Esophagus squamous epithelium (tissue), 5 donors: ENCODE results near the gene TEKTIP1. TPM values are rescaled to one million over a fixed set of nuclear protein-coding genes. Genes with fewer than 3 reads are reported as not detected.

Experiments used
- DNase-seq: peaks from one replicate; lab custom pipeline; 2025; lab: John Stamatoyannopoulos, UW
- H3K27ac ChIP-seq, 4 donors: fragments of 200-600 bp; sonication (generic); one replicate each; pipeline ENCODE4 v1.5.1; 2016 to 2019; ENCODE audit warnings: mild to moderate bottlenecking in 1 of 4
- H3K27me3 ChIP-seq, 4 donors: fragments of 200-600 bp; sonication (generic); 1 replicate in 3 of 4; 2 replicates in 1 of 4; pipeline versions ENCODE4 v1.5.1 to v1.6.0; 2017 to 2021; ENCODE audit warnings: antibody characterized with exemption in 1 of 4
- H3K36me3 ChIP-seq, 3 donors: fragments of 200-600 bp; sonication (generic); one replicate each; pipeline ENCODE4 v1.5.1; 2016 to 2019
- H3K4me1 ChIP-seq, 3 donors: fragments of 200-600 bp; sonication (generic); one replicate each; pipeline ENCODE4 v1.5.1; 2017 to 2019
- H3K4me3 ChIP-seq, 4 donors: fragments of 200-600 bp; sonication (generic); 1 replicate in 3 of 4; 2 replicates in 1 of 4; pipeline ENCODE4 v1.5.1; 2016 to 2019; ENCODE audit warnings: mild to moderate bottlenecking in 2 of 4, moderate library complexity in 1 of 4
- H3K9me3 ChIP-seq, 3 donors: fragments of 200-600 bp; sonication (generic); one replicate each; pipeline ENCODE4 v1.5.1; 2016 to 2019
- POLR2A ChIP-seq, 4 donors: fragments of 450-650 bp; IDR thresholded peaks; one replicate each; pipeline ENCODE4 v1.6.1; 2017; ENCODE audit warnings: antibody characterized with exemption in 4 of 4, mild to moderate bottlenecking in 4 of 4, moderate library complexity in 3 of 4
- WGBS, 2 donors: methylation state at CpG; one replicate each; pipeline ENCODE4 v1.1.5; 2018; 5-methylcytosine and 5-hydroxymethylcytosine counted together
- intact Hi-C: fragments of 100-400 bp; cut with DNase I; formaldehyde crosslinking; loops from one replicate; pipeline ENCODE4 v1.15.0; 2022
- total RNA-seq, 4 donors: library from RNA; depleted of rRNA; stranded (reverse); fragments of >200 nt; gene quantifications; one replicate each; pipeline ENCODE4 v1.1.0, GENCODE V29; 2016
- TF ChIP-seq, protein P1 (sequence below), 6 experiments: fragments of 450-650 bp in 4 of 6; fragments of 200-600 bp in 2 of 6; sonication (generic) in 2 of 6; IDR thresholded peaks; one replicate each; pipeline ENCODE4 v1.5.1; 2016 to 2019; ENCODE audit warnings: antibody characterized with exemption in 6 of 6, mild to moderate bottlenecking in 4 of 6, moderate library complexity in 4 of 6
- donor health status: DM: yes; HTN: yes; CAD: no.

The TEKTIP1 gene
- total RNA-seq, 4 donors from 2014 or later = 0.95 TPM; not detected in 3

DNA sequence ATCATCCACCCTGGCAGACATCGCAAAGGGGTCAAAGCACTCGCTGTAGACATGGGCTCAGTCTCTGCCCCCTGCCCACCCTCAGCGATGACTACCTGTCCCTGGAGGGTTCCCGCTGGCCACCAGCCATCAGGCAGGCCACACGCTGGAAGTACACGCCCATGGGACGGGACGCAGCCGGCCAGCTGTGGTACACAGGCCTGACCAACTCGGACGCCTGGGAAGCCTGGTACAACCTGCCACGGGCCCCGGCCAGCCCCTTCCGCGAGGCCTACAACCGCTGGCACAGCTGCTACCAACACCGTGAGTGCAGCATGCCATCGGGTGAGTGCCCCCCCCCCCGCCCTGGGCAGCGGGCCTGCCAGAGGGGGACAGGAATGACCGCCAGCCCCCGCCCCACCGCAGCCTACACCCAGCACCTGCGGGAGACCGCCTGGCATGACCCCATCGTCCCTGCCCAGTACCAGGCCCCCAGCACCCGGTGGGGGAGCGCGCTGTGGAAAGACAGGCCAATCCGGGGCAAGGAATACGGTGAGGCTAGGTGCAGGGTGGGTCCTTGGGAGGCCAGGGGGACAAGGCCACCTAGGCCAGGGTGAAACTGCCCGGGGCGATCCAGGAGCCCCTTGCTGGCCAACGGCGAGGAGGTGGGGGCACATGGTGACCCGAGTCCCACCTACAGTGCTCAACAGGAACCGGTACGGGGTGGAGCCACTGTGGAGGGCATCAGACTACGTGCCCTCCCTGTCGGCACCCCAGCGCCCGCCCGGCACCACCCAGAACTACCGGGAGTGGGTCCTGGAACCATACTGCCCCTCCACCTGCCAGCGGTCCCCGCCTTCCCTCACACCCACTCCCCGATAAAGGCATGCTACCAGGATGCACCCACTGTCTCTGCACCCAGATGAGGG, 4.4 kb downstream of the TEKTIP1 start:
- Histone ChIP-seq H3K27me3 (no peaks in the 10 kb centered on the region), H3K36me3 (peaks cover 0 to 62% (median 3%) of the 10 kb centered on the region in 3 donors), H3K9me3 (no peaks in the 10 kb centered on the region), H3K4me1 (peaks cover 0 to 27% (median 0%) of the 10 kb centered on the region in 3 donors), H3K27ac (no peak overlapping the region), H3K4me3 (no peak overlapping the region)
- TF ChIP-seq, protein P1, sequence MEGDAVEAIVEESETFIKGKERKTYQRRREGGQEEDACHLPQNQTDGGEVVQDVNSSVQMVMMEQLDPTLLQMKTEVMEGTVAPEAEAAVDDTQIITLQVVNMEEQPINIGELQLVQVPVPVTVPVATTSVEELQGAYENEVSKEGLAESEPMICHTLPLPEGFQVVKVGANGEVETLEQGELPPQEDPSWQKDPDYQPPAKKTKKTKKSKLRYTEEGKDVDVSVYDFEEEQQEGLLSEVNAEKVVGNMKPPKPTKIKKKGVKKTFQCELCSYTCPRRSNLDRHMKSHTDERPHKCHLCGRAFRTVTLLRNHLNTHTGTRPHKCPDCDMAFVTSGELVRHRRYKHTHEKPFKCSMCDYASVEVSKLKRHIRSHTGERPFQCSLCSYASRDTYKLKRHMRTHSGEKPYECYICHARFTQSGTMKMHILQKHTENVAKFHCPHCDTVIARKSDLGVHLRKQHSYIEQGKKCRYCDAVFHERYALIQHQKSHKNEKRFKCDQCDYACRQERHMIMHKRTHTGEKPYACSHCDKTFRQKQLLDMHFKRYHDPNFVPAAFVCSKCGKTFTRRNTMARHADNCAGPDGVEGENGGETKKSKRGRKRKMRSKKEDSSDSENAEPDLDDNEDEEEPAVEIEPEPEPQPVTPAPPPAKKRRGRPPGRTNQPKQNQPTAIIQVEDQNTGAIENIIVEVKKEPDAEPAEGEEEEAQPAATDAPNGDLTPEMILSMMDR (IDR thresholded peaks at IDR 0.05) = no peak
- TF ChIP-seq POLR2A (IDR thresholded peaks at IDR 0.05) = no peak
- DNase-seq = no peak
- 79 to 90% methylated on average over 6 to 11 of the region's 47 CpGs for WGBS, 2 donors
- intact Hi-C loops = loop anchor here (10.0 kb wide), 1 partner anchor 161 kb away; the partner anchor contains the start of genes PIP5K1C and TJP3

DNA sequence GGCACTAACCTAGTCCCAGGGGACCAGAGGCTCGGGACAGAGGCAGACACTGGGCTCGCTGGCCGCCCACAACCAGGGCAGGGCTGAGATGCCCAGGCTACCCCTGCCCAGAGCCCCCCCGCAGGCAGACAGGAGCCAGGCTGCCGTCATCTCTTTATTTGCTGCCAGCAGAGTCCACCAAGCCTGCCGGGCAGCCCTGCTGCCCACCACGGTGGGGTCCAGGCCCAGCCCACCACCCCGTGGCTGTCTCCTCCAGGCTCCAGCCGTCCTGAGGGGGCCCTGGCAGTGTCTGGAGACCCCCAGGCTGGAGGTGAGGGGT, 5.0 kb downstream of the TEKTIP1 start:
- TF ChIP-seq, protein P1 (IDR thresholded peaks at IDR 0.05) = no peak
- no peaks in the 10 kb centered on the region for H3K27me3 ChIP-seq
- H3K4me1 ChIP-seq = peaks cover 0 to 23% (median 0%) of the 10 kb centered on the region in 3 donors
- no peak overlapping the region for H3K4me3 ChIP-seq
- H3K9me3 ChIP-seq = no peaks in the 10 kb centered on the region
- WGBS, 2 donors = 95% methylated on average over 3 of the region's 9 CpGs; no CpG with 5 or more reads in 1 of the 2 donors
- peaks cover 0 to 61% (median 3%) of the 10 kb centered on the region in 3 donors for H3K36me3 ChIP-seq
- H3K27ac ChIP-seq = no peak overlapping the region
- no peak for DNase-seq
- intact Hi-C loops = loop anchor here (10.0 kb wide), 1 partner anchor 161 kb away; the partner anchor contains the start of genes PIP5K1C and TJP3

DNA sequence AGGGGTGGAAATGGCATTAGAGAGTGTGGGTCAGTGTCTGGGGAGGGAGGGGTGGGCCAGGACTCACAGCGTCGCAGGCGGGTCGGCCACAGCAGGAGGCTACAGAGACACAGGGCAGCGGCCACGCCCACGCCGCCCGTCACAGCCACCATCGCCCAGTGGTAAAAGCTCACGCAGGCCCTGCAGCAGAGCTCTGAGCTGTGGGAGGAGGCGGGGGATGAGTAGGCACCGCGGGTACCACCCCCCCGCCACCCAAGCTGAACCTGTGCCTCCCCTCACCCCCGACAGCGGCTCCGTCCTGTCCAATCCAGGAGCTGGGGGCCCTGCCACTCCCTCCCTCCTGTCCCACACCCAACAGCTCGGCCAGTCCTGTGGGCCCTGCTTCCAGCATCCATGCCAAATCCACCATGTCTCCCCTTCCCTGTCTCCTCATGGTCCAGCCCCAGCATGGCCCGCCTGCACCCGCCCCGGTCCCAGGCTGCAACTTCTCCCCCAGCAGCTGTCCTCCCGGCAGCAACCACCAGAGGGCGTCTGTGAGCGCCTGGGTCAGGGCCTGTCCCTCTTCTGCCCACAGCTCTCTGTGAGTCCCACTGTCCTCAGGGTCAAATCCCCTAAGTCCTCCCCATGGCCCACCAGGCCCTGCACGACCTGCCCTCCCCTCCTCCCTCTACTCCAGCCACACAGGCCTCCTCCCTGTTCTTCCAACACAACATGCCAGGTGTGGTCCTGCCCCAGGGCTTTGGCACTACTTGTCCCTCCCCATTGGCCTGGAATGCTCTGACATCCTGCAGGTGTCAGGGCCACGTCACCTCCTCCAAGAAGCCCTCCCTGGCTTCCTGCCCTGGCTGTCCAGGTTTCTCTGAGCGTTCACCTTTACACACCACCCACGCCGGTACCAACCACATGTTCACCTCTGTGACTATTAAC, 6.0 kb downstream of the TEKTIP1 start:
- 51 to 55% methylated on average over 16 to 22 of the region's 30 CpGs for WGBS, 2 donors

DNA sequence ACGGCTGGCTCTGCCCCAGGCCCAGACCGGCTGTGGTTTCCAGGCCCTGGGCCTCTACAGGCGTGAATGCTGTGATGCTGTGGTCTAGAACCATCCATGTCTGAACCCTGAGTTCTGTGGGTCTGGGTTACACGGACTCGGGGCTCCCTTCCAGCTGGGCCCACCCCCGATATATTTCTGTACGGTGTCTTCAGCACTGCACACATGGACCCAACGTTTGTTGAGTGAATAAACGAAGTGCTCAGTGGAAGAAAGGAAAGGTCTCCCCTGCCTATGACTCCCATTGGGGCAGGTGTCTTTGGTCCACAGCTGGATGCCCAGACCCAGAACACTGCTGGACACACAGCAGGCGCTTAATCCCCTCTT, 6.7 kb downstream of the TEKTIP1 start:
- TF ChIP-seq, protein P1 (IDR thresholded peaks at IDR 0.05) = no peak
- TF ChIP-seq POLR2A (IDR thresholded peaks at IDR 0.05) = no peak
- Histone ChIP-seq H3K4me1 (peaks cover 0 to 19% (median 0%) of the 10 kb centered on the region in 3 donors), H3K27me3 (no peaks in the 10 kb centered on the region), H3K4me3 (no peak overlapping the region), H3K27ac (no peak overlapping the region), H3K9me3 (no peaks in the 10 kb centered on the region), H3K36me3 (peaks cover 0 to 62% (median 3%) of the 10 kb centered on the region in 3 donors)
- WGBS, 2 donors = 65% methylated on average over 9 of the region's 10 CpGs; no CpG with 5 or more reads in 1 of the 2 donors
- intact Hi-C loops = loop anchor here (5.0 to 10.0 kb wide), 2 partner anchors 77 to 159 kb away; partner anchors contain the start of genes PIP5K1C and TJP3
- no peak for DNase-seq

More for the DNA sequence above, 6.0 kb downstream of the TEKTIP1 start:
- no peaks in the 10 kb centered on the region for H3K27me3 ChIP-seq
- no peak overlapping the region for H3K27ac ChIP-seq
- DNase-seq = no peak
- intact Hi-C loops = loop anchor here (5.0 to 10.0 kb wide), 2 partner anchors 77 to 160 kb away; partner anchors contain the start of genes PIP5K1C and TJP3
- peaks cover 0 to 56% (median 3%) of the 10 kb centered on the region in 3 donors for H3K36me3 ChIP-seq
- peaks cover 0 to 19% (median 0%) of the 10 kb centered on the region in 3 donors for H3K4me1 ChIP-seq
- TF ChIP-seq, protein P1 (IDR thresholded peaks at IDR 0.05) = peak; percentile 61 to 94 (median 89)
- no peak for TF ChIP-seq POLR2A (IDR thresholded peaks at IDR 0.05)
- no peak overlapping the region for H3K4me3 ChIP-seq
- no peaks in the 10 kb centered on the region for H3K9me3 ChIP-seq
